Mesenchymal stem cell (in vitro differentiated cells and primary cell): ENCODE results near the gene ADAM8.

Experiments used
- DNase-seq: peaks from one replicate; pipeline ENCODE4 v3.0.0-alpha.2; 2013
- H2AFZ ChIP-seq: one replicate; pipeline ENCODE4 v1.6.1; 2013; ENCODE audit warnings: low read depth, mild to moderate bottlenecking, control low read depth, inconsistent platforms, low read length, moderate library complexity
- H2AK5ac ChIP-seq: 2 replicates; pipeline ENCODE4 v1.6.1; 2013; ENCODE audit warnings: low read length, moderate library complexity, mild to moderate bottlenecking, inconsistent platforms; ENCODE audit not compliant: severe bottlenecking
- H2BK120ac ChIP-seq: one replicate; pipeline ENCODE4 v1.6.1; 2013; ENCODE audit warnings: low read depth, mild to moderate bottlenecking, inconsistent platforms, low read length, moderate library complexity
- H2BK12ac ChIP-seq, 2 experiments: one replicate each; pipeline ENCODE4 v1.6.1; 2013; ENCODE audit warnings: inconsistent platforms in 2 of 2, low read length in 2 of 2, mild to moderate bottlenecking in 2 of 2, moderate library complexity in 2 of 2, control low read depth in 1 of 2
- H2BK15ac ChIP-seq: one replicate; pipeline ENCODE4 v1.6.1; 2013; ENCODE audit warnings: mild to moderate bottlenecking, low read depth, inconsistent platforms; ENCODE audit not compliant: poor library complexity, severe bottlenecking
- H2BK5ac ChIP-seq: 2 replicates; pipeline ENCODE4 v1.6.1; 2013; ENCODE audit warnings: low read depth, mild to moderate bottlenecking, low read length, control low read depth, inconsistent platforms; ENCODE audit not compliant: poor library complexity, severe bottlenecking
- H3K14ac ChIP-seq, 2 experiments: one replicate each; pipeline ENCODE4 v1.6.1; 2013; ENCODE audit warnings: inconsistent platforms in 2 of 2, low read length in 2 of 2, control low read depth in 1 of 2, mild to moderate bottlenecking in 1 of 2, moderate library complexity in 1 of 2
- H3K18ac ChIP-seq, 2 experiments: one replicate each; pipeline ENCODE4 v1.6.1; 2013; ENCODE audit warnings: inconsistent platforms in 2 of 2, low read length in 2 of 2, control low read depth in 1 of 2, low read depth in 1 of 2, mild to moderate bottlenecking in 1 of 2
- H3K23ac ChIP-seq, 2 experiments: one replicate each; pipeline ENCODE4 v1.6.1; 2013; ENCODE audit warnings: inconsistent platforms in 2 of 2, low read length in 2 of 2, mild to moderate bottlenecking in 2 of 2, moderate library complexity in 2 of 2, control low read depth in 1 of 2
- H3K27ac ChIP-seq: 2 replicates; pipeline ENCODE4 v1.5.1; 2013; ENCODE audit warnings: mild to moderate bottlenecking, moderate library complexity, low read length, control low read depth, inconsistent platforms; ENCODE audit not compliant: poor library complexity, severe bottlenecking
- H3K27me3 ChIP-seq, 2 experiments: 2 replicates each; pipeline versions ENCODE4 v1.6.1 to v1.7.0; 2013; ENCODE audit warnings: low read length in 2 of 2, mild to moderate bottlenecking in 2 of 2, moderate library complexity in 2 of 2, control low read depth in 1 of 2, inconsistent platforms in 1 of 2; ENCODE audit not compliant: control insufficient read depth in 1 of 2, insufficient read depth in 1 of 2
- H3K36me3 ChIP-seq, 2 experiments: 2 replicates each; pipeline versions ENCODE4 v1.6.1 to v1.7.0; 2013; ENCODE audit warnings: low read length in 2 of 2, control low read depth in 1 of 2, inconsistent platforms in 1 of 2, low read depth in 1 of 2, mild to moderate bottlenecking in 1 of 2; ENCODE audit not compliant: insufficient read depth in 2 of 2, control insufficient read depth in 1 of 2
- H3K4ac ChIP-seq, 2 experiments: one replicate each; pipeline ENCODE4 v1.6.1; 2013; ENCODE audit warnings: inconsistent platforms in 2 of 2, low read length in 2 of 2, mild to moderate bottlenecking in 2 of 2, moderate library complexity in 2 of 2, control low read depth in 1 of 2, low read depth in 1 of 2
- H3K4me1 ChIP-seq: 2 replicates; pipeline ENCODE4 v1.6.1; 2013; ENCODE audit warnings: low read depth, low read length, control low read depth; ENCODE audit not compliant: control insufficient read depth, insufficient read depth
- H3K4me2 ChIP-seq: 2 replicates; pipeline ENCODE4 v1.6.1; 2013; ENCODE audit warnings: low read length, mild to moderate bottlenecking, inconsistent platforms; ENCODE audit not compliant: poor library complexity, severe bottlenecking
- H3K4me3 ChIP-seq, 2 experiments: 2 replicates each; pipeline versions ENCODE4 v1.5.1 to v1.7.0; 2013; ENCODE audit warnings: low read length in 2 of 2, mild to moderate bottlenecking in 2 of 2, control low read depth in 1 of 2, low read depth in 1 of 2; ENCODE audit not compliant: insufficient read depth in 1 of 2
- H3K79me1 ChIP-seq: replicated peaks from 2 replicates; pipeline ENCODE4 v1.6.1; 2013; ENCODE audit warnings: mild to moderate bottlenecking, control low read depth, low read length, inconsistent platforms; ENCODE audit not compliant: poor library complexity, severe bottlenecking
- H3K9ac ChIP-seq: 2 replicates; pipeline ENCODE4 v1.7.0; 2013; ENCODE audit warnings: mild to moderate bottlenecking, low read length, moderate library complexity
- H3K9me3 ChIP-seq: 2 replicates; pipeline ENCODE4 v1.7.0; 2013; ENCODE audit warnings: mild to moderate bottlenecking, low read length; ENCODE audit not compliant: control insufficient read depth
- H4K8ac ChIP-seq: one replicate; pipeline ENCODE4 v1.6.1; 2013; ENCODE audit warnings: inconsistent platforms, mild to moderate bottlenecking, low read length, moderate library complexity
- H4K91ac ChIP-seq: one replicate; pipeline ENCODE4 v1.6.1; 2013; ENCODE audit warnings: mild to moderate bottlenecking, low read length, inconsistent platforms
- WGBS: methylation state at CpG from one replicate; pipeline ENCODE4 v1.1.7; 2013; ENCODE audit warnings: mixed read lengths; 5-methylcytosine and 5-hydroxymethylcytosine counted together

Gene ADAM8

GRCh38 chr10:133318494-133319127 is 41.9 kb upstream of the ADAM8 start:
- Histone ChIP-seq H3K4me2 (peak overlapping the region; percentile 88), H2AFZ (peak overlapping the region; percentile 83), H2BK15ac (no peak overlapping the region), H3K27ac (no peak overlapping the region), H2BK12ac (peak overlapping the region in 1 of 2 experiments; percentile 60), H2BK120ac (no peak overlapping the region), H3K23ac (peak overlapping the region in 1 of 2 experiments; percentile 70), H3K4me1 (peaks cover 11% of the 10 kb centered on the region), H3K14ac (peak overlapping the region in 1 of 2 experiments; percentile 31), H3K36me3 (peaks cover 0 to 4% of the 10 kb centered on the region in 2 experiments), H3K9ac (peak overlapping the region; percentile 38), H3K9me3 (no peaks in the 10 kb centered on the region), H3K4ac (peak overlapping the region in 1 of 2 experiments; percentile 66), H3K27me3 (peaks cover 0 to 25% of the 10 kb centered on the region in 2 experiments), H3K4me3 (peak overlapping the region; percentile 50 to 74), H4K91ac (peak overlapping the region; percentile 61), H3K18ac (peak overlapping the region; percentile 47 to 84), H2AK5ac (no peak overlapping the region), H3K79me1 (no peaks in the 10 kb centered on the region), H4K8ac (peak overlapping the region; percentile 97), H2BK5ac (no peak overlapping the region)
- 10% methylated on average over 47 of the region's 51 CpGs for WGBS
- DNase-seq: peak; percentile 70

GRCh38 chr10:133316732-133317131 is 40.1 kb upstream of the ADAM8 start:
- Histone ChIP-seq H4K8ac (no peak overlapping the region), H3K27me3 (peaks cover 0 to 20% of the 10 kb centered on the region in 2 experiments), H2BK12ac (no peak overlapping the region), H3K36me3 (peaks cover 14 to 20% of the 10 kb centered on the region in 2 experiments), H3K4ac (no peak overlapping the region), H3K14ac (no peak overlapping the region), H2BK15ac (no peak overlapping the region), H3K27ac (no peak overlapping the region), H3K79me1 (peaks cover 5% of the 10 kb centered on the region), H2AK5ac (no peak overlapping the region), H2AFZ (no peak overlapping the region), H2BK5ac (no peak overlapping the region), H4K91ac (no peak overlapping the region), H3K18ac (no peak overlapping the region), H3K23ac (no peak overlapping the region), H3K4me3 (no peak overlapping the region), H3K9me3 (no peaks in the 10 kb centered on the region), H2BK120ac (no peak overlapping the region), H3K4me2 (no peak overlapping the region), H3K9ac (no peak overlapping the region), H3K4me1 (peaks cover 11% of the 10 kb centered on the region)
- DNase-seq: no peak
- WGBS: 100% methylated on average over 1 of the region's 7 CpGs

DNA sequence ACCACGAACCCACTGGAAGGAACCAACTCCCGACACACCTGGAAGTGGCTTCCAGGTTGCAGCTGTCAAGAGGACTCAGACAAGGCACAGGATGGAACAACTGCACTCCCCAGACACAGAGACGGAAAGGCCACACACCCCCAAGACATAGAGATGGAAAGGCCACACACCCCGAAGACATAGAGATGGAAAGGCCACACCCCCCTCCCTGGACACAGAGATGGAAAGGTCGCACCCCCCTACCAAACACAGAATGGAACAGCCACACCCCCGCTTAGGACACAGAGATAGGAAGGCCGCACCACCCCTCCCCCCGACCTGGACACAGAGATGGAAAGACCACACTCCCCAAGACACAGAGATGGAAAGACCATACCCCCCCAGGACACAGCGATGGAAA is 39.6 kb upstream of the ADAM8 start:
- 91% methylated on average over 6 of the region's 9 CpGs for WGBS
- no peak for DNase-seq
- Histone ChIP-seq H3K9ac (no peak overlapping the region), H2BK120ac (no peak overlapping the region), H4K91ac (no peak overlapping the region), H3K14ac (no peak overlapping the region), H3K27ac (no peak overlapping the region), H2BK15ac (no peak overlapping the region), H3K27me3 (peaks cover 0 to 20% of the 10 kb centered on the region in 2 experiments), H3K4me2 (no peak overlapping the region), H3K4ac (no peak overlapping the region), H3K4me3 (no peak overlapping the region), H4K8ac (no peak overlapping the region), H3K79me1 (peaks cover 5% of the 10 kb centered on the region), H2AK5ac (no peak overlapping the region), H2AFZ (no peak overlapping the region), H3K9me3 (no peaks in the 10 kb centered on the region), H3K23ac (no peak overlapping the region), H2BK5ac (no peak overlapping the region), H3K36me3 (peaks cover 18 to 24% of the 10 kb centered on the region in 2 experiments), H3K4me1 (peaks cover 11% of the 10 kb centered on the region), H2BK12ac (no peak overlapping the region), H3K18ac (no peak overlapping the region)

GRCh38 chr10:133315847-133316246 is 39.2 kb upstream of the ADAM8 start:
- H2BK120ac ChIP-seq: no peak overlapping the region
- no peak overlapping the region for H3K4me2 ChIP-seq
- peaks cover 0 to 19% of the 10 kb centered on the region in 2 experiments for H3K27me3 ChIP-seq
- no peak overlapping the region for H2AFZ ChIP-seq
- H4K91ac ChIP-seq: no peak overlapping the region
- H3K79me1 ChIP-seq: peaks cover 5% of the 10 kb centered on the region
- H2BK12ac ChIP-seq: no peak overlapping the region
- no peak overlapping the region for H2BK5ac ChIP-seq
- no peaks in the 10 kb centered on the region for H3K9me3 ChIP-seq
- H3K9ac ChIP-seq: no peak overlapping the region
- peaks cover 21 to 25% of the 10 kb centered on the region in 2 experiments for H3K36me3 ChIP-seq
- H4K8ac ChIP-seq: no peak overlapping the region
- H2BK15ac ChIP-seq: no peak overlapping the region
- no peak overlapping the region for H2AK5ac ChIP-seq
- no peak overlapping the region for H3K4me3 ChIP-seq
- WGBS: 90% methylated on average over 5 of the region's 5 CpGs
- no peak overlapping the region for H3K23ac ChIP-seq
- no peak overlapping the region for H3K14ac ChIP-seq
- no peak overlapping the region for H3K4ac ChIP-seq
- H3K18ac ChIP-seq: no peak overlapping the region
- no peak overlapping the region for H3K27ac ChIP-seq
- peaks cover 11% of the 10 kb centered on the region for H3K4me1 ChIP-seq
- DNase-seq: no peak
